Ovary (tissue), 9 donors: ENCODE data around the gene WDR86. TPM values are rescaled to one million over a fixed set of nuclear protein-coding genes. Genes with fewer than 3 reads are reported as not detected.

Experiments used
- DNase-seq, 5 donors: peaks; one replicate each; pipeline ENCODE4 v3.0.0-alpha.2; 2019 to 2020
- H3K27ac ChIP-seq, 2 donors: fragments of 200-600 bp; one replicate each; pipeline versions ENCODE4 v1.5.1 to v1.8.0; 2019 to 2022
- H3K27me3 ChIP-seq: fragments of 200-600 bp; one replicate; pipeline ENCODE4 v1.8.0; 2022
- H3K36me3 ChIP-seq: fragments of 200-600 bp; sonication (generic); one replicate; pipeline ENCODE4 v1.5.1; 2019
- H3K4me1 ChIP-seq: one replicate; pipeline ENCODE4 v1.8.1; 2013; ENCODE audit warnings: mild to moderate bottlenecking, moderate library complexity; ENCODE audit not compliant: insufficient read depth
- H3K4me3 ChIP-seq: fragments of 200-600 bp; sonication (generic); one replicate; pipeline ENCODE4 v1.5.1; 2017
- H3K9me3 ChIP-seq, 2 donors: fragments of 200-600 bp in 1 of 2; sonication (generic) in 1 of 2; one replicate each; pipeline versions ENCODE4 v1.5.1 to v1.8.1; 2013 to 2019; ENCODE audit warnings: mild to moderate bottlenecking in 1 of 2, moderate library complexity in 1 of 2
- CTCF ChIP-seq, 3 donors: fragments of 450-650 bp in 2 of 3; fragments of 200-600 bp in 1 of 3; IDR thresholded peaks; one replicate each; pipeline versions ENCODE4 v1.5.1 to v1.8.0; 2016 to 2022; ENCODE audit warnings: antibody characterized with exemption in 3 of 3, mild to moderate bottlenecking in 1 of 3
- EP300 ChIP-seq: sonication (generic); formaldehyde crosslinking; IDR thresholded peaks from one replicate; pipeline ENCODE4 v1.6.1; 2017; ENCODE audit warnings: antibody characterized with exemption
- POLR2A ChIP-seq: fragments of 450-650 bp; IDR thresholded peaks from one replicate; pipeline ENCODE4 v1.6.1; 2017; ENCODE audit warnings: antibody characterized with exemption, mild to moderate bottlenecking, moderate library complexity
- WGBS, 3 donors: extraction: QIAGEN DNeasy Blood & Tissue Kit in 1 of 3; methylation state at CpG; one replicate each; pipeline versions ENCODE4 v1.1.5 to v1.1.7; 2013 to 2017; 5-methylcytosine and 5-hydroxymethylcytosine counted together
- intact Hi-C, 4 donors: fragments of 100-400 bp; cut with DNase I; formaldehyde crosslinking; loops; one replicate each; pipeline versions ENCODE4 v1.11.0 to v1.15.1; 2022 to 2023
- polyA plus RNA-seq, 2 donors: library from polyadenylated mRNA; stranded (reverse); fragments of 200-250 nt in 1 of 2; fragments of 350-450 nt in 1 of 2; fragmentation: Illumina TruSeq in 1 of 2; extraction: RNeasy Lipid Tissue Mini Kit (QIAGEN cat#74804) in 1 of 2; gene quantifications; one replicate each; pipeline ENCODE4 v1.2.3, GENCODE V29; 2013 to 2014
- total RNA-seq, 7 donors: library from RNA; depleted of rRNA in 2 of 7; stranded (reverse); fragments of >200 nt in 2 of 7; fragmentation: NEBNext Ultra II Directional in 3 of 7; extraction: Animal tissue kit (Norgen Biotek cat#: 25700) in 3 of 7; gene quantifications; one replicate each; pipeline versions ENCODE4 v1.1.0 to v1.2.4, GENCODE V29; 2016 to 2023
- donor health status: DM: no; HTN: no; CAD: no; lungs with moderate emphysema.
- donor health status: DM: no; HTN: no; CAD: no.
- donor health status: Bipolar disorder and iron deficiency.
- donor health status: DM: yes; HTN: yes; CAD: no.
- donor health status: DM: no; HTN: no; CAD: no.
- donor health status: DM: yes; HTN: yes; CAD: no.

WDR86 gene
- total and polyA plus RNA-seq, 9 donors, result 0.77 to 43.4 (median 11.1) TPM

DNA sequence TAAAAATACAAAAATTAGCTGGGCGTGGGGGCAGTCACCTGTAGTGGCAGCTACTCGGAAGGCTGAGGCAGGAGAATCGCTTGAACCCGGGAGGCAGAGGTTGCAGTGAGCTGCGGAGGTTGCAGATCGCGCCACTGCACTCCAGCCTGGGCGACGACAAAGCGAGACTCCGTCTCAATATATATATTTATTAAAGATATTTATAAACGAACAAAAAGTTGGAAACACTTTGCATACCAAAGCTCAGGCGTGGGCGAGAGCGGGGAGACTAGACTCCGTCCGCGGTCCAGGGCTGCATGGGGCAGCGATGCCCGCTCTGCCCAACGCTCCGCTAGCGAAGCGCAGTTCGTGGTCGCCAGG is 38.0 kb upstream of the WDR86 start:
- Histone ChIP-seq H3K27ac (peak overlapping the region in 1 of 2 donors; percentile 64), H3K4me3 (peak overlapping the region; percentile 52), H3K36me3 (no peaks in the 10 kb centered on the region), H3K27me3 (no peaks in the 10 kb centered on the region), H3K9me3 (no peaks in the 10 kb centered on the region), H3K4me1 (peaks cover 1% of the 10 kb centered on the region)
- no peak for TF ChIP-seq CTCF (IDR thresholded peaks at IDR 0.05)
- TF ChIP-seq POLR2A, result no peak
- TF ChIP-seq EP300, result no peak
- 47 to 66% (median 64%) methylated on average over 26 of the region's 26 CpGs for WGBS, 3 donors
- DNase-seq, result peak in 1 of 5 donors; percentile 21
- intact Hi-C loops, result loop anchor here (1.0 to 5.0 kb wide), 4 partner anchors 79 to 133 kb away; no protein-coding TSS in a partner anchor

DNA sequence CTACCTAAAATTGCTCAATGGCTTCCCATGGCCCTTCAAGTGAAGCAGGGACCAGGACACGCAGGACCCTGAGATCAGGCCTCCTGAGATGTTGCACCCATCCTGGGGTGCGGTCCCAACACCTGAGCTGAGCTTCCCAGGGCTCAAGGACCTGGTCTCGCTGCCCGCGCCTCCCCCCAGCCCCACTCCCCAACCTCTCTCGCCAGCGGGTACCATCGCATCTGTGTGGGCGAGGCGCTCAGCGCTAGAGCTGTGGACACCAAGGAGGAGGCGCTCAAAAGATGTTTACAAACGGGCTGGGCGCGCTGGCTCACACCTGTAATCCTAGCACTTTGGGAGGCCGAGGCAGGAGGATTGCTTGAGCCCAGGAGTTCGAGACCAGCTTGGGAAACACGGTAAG is 37.5 kb upstream of the WDR86 start:
- H3K36me3 ChIP-seq, result no peaks in the 10 kb centered on the region
- peaks cover 1% of the 10 kb centered on the region for H3K4me1 ChIP-seq
- WGBS, 3 donors, result 95 to 97% (median 96%) methylated on average over 18 of the region's 18 CpGs
- H3K27ac ChIP-seq, result no peak overlapping the region
- peak in 2 of 5 donors; percentile 17 to 38 for DNase-seq
- H3K27me3 ChIP-seq, result no peaks in the 10 kb centered on the region
- no peaks in the 10 kb centered on the region for H3K9me3 ChIP-seq
- H3K4me3 ChIP-seq, result no peak overlapping the region
- intact Hi-C loops, result loop anchor here in 2 of 4 donors (2.0 to 5.0 kb wide), 2 partner anchors 79 to 80 kb away; no protein-coding TSS in a partner anchor
- TF ChIP-seq POLR2A (no peak), CTCF (IDR thresholded peaks at IDR 0.05) (no peak)

GRCh38 chr7:151446412-151446811 is 36.6 kb upstream of the WDR86 start:
- no peaks in the 10 kb centered on the region for H3K27me3 ChIP-seq
- TF ChIP-seq CTCF (IDR thresholded peaks at IDR 0.05) (no peak), EP300 (no peak), POLR2A (no peak)
- H3K27ac ChIP-seq, result no peak overlapping the region
- no peak overlapping the region for H3K4me3 ChIP-seq
- no peaks in the 10 kb centered on the region for H3K36me3 ChIP-seq
- DNase-seq, result peak in 2 of 5 donors; percentile 8 to 19
- WGBS, 3 donors, result 83 to 97% (median 88%) methylated on average over 2 of the region's 2 CpGs
- intact Hi-C loops, result loop anchor here in 2 of 4 donors (2.0 to 5.0 kb wide), 2 partner anchors 78 to 79 kb away; no protein-coding TSS in a partner anchor
- no peaks in the 10 kb centered on the region for H3K9me3 ChIP-seq
- peaks cover 2% of the 10 kb centered on the region for H3K4me1 ChIP-seq

GRCh38 chr7:151444632-151445031 is 34.8 kb upstream of the WDR86 start:
- H3K9me3 ChIP-seq, result no peaks in the 10 kb centered on the region
- H3K36me3 ChIP-seq, result no peaks in the 10 kb centered on the region
- H3K27me3 ChIP-seq, result no peaks in the 10 kb centered on the region
- TF ChIP-seq POLR2A (no peak), EP300 (no peak), CTCF (IDR thresholded peaks at IDR 0.05) (no peak)
- intact Hi-C loops, result loop anchor here in 1 of 4 donors (5.0 kb wide), 1 partner anchor 77 kb away; no protein-coding TSS in a partner anchor
- H3K4me1 ChIP-seq, result peaks cover 9% of the 10 kb centered on the region
- H3K27ac ChIP-seq, result no peak overlapping the region
- no peak overlapping the region for H3K4me3 ChIP-seq
- no peak for DNase-seq
- 71 to 82% (median 78%) methylated on average over 1 of the region's 1 CpG for WGBS, 3 donors
